ENCODE data around the gene SUSD1. TPM values are rescaled to one million over a fixed set of nuclear protein-coding genes. Genes with fewer than 3 reads are reported as not detected.

The SUSD1 gene
- total and polyA plus RNA-seq, 2 of the 13 experiments (the other 11 are each of a cell fraction or from before 2014, with no cell fraction given), result 25.9 to 32.3 TPM

DNA sequence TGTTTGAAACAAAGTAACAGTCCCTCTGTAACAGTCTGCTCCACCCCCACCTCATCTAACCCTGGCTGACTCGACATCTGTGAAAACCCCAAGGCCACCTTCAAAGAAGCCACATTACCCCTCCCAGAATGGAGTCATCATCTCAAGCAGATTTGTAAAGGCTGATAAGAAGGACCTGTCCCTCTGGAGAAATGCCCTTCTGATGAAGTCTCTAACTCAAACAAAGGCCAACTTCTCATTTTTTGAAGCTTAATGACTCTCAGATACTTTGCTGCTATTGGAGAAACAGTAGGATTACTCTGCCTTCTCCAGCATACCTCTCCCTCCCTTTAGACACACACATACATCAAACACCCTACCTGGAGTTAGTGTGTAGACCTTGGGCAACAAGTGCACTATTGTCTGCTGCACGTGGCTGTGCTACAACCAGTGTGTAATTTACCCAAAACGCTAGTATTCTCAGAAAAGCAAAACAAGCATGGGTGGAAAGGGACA, 5.3 kb upstream of the SUSD1 start (continued):
- no peak for TF ChIP-seq ZBTB40 (IDR thresholded peaks at IDR 0.05)
- no peak for TF ChIP-seq ZBTB40 (CRISPR knock-in tag; IDR thresholded peaks at IDR 0.05)
- TF ChIP-seq, protein P1, sequence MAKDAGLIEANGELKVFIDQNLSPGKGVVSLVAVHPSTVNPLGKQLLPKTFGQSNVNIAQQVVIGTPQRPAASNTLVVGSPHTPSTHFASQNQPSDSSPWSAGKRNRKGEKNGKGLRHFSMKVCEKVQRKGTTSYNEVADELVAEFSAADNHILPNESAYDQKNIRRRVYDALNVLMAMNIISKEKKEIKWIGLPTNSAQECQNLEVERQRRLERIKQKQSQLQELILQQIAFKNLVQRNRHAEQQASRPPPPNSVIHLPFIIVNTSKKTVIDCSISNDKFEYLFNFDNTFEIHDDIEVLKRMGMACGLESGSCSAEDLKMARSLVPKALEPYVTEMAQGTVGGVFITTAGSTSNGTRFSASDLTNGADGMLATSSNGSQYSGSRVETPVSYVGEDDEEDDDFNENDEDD (CRISPR knock-in tag; IDR thresholded peaks at IDR 0.05; ENCODE audit: borderline replicate concordance), result peak; percentile 38; the same call in 1 of the 2 replicates
- TF ChIP-seq SALL1 (CRISPR knock-in tag; IDR thresholded peaks at IDR 0.05), result peak; percentile 29; the same call in 1 of the 2 replicates
- no peak for TF ChIP-seq ZNF550 (CRISPR knock-in tag; IDR thresholded peaks at IDR 0.05; ENCODE audit: borderline replicate concordance)
- TF ChIP-seq, protein P2, sequence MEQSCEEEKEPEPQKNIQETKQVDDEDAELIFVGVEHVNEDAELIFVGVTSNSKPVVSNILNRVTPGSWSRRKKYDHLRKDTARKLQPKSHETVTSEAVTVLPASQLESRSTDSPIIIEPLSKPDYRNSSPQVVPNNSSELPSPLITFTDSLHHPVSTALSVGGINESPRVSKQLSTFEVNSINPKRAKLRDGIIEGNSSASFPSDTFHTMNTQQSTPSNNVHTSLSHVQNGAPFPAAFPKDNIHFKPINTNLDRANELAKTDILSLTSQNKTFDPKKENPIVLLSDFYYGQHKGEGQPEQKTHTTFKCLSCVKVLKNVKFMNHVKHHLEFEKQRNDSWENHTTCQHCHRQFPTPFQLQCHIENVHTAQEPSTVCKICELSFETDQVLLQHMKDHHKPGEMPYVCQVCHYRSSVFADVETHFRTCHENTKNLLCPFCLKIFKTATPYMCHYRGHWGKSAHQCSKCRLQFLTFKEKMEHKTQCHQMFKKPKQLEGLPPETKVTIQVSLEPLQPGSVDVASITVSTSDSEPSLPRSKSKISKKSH (CRISPR knock-in tag; IDR thresholded peaks at IDR 0.05; ENCODE audit: borderline replicate concordance), result no peak
- TF ChIP-seq PATZ1 (CRISPR knock-in tag; IDR thresholded peaks at IDR 0.05), result peak; percentile 57
- no peak for TF ChIP-seq RFXANK (CRISPR knock-in tag; IDR thresholded peaks at IDR 0.05)
- peak; percentile 10; the same call in 1 of the 2 replicates for TF ChIP-seq FOSL2 (CRISPR knock-in tag; IDR thresholded peaks at IDR 0.05)
- TF ChIP-seq, protein P3, sequence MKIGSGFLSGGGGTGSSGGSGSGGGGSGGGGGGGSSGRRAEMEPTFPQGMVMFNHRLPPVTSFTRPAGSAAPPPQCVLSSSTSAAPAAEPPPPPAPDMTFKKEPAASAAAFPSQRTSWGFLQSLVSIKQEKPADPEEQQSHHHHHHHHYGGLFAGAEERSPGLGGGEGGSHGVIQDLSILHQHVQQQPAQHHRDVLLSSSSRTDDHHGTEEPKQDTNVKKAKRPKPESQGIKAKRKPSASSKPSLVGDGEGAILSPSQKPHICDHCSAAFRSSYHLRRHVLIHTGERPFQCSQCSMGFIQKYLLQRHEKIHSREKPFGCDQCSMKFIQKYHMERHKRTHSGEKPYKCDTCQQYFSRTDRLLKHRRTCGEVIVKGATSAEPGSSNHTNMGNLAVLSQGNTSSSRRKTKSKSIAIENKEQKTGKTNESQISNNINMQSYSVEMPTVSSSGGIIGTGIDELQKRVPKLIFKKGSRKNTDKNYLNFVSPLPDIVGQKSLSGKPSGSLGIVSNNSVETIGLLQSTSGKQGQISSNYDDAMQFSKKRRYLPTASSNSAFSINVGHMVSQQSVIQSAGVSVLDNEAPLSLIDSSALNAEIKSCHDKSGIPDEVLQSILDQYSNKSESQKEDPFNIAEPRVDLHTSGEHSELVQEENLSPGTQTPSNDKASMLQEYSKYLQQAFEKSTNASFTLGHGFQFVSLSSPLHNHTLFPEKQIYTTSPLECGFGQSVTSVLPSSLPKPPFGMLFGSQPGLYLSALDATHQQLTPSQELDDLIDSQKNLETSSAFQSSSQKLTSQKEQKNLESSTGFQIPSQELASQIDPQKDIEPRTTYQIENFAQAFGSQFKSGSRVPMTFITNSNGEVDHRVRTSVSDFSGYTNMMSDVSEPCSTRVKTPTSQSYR (CRISPR knock-in tag; IDR thresholded peaks at IDR 0.05; ENCODE audit: borderline replicate concordance), result peak; percentile 24; the same call in 1 of the 2 replicates
- peak; percentile 65 for TF ChIP-seq BHLHE40 (IDR thresholded peaks at IDR 0.05; ENCODE audit: low read length)
- no peak for TF ChIP-seq SOX6 (IDR thresholded peaks at IDR 0.05)
- peak; percentile 82 for TF ChIP-seq SOX6 (CRISPR knock-in tag; IDR thresholded peaks at IDR 0.05)

All from HepG2 (cell line).